SKM-1 (cell line): ENCODE measurements around the gene CDKN1C.

Experiments
- DNase-seq: peaks from one replicate; lab custom pipeline; 2025; ENCODE audit not compliant: unreplicated experiment; lab: John Stamatoyannopoulos, UW

The CDKN1C gene

GRCh38 chr11:2885678-2886081 lies at the start of gene CDKN1C:
Gene CDKN1C, minus strand, starts transcription at chr11:2885775. Its CDS starts 319 bp downstream, at chr11:2885456.
- DNase-seq, result peak; percentile 42

GRCh38 chr11:2934611-2935239 lies 49.1 kb upstream of the CDKN1C start:
- no peak for DNase-seq

GRCh38 chr11:2934021-2934550 lies 48.5 kb upstream of the CDKN1C start:
- no peak for DNase-seq

GRCh38 chr11:2933375-2934020 lies 47.9 kb upstream of the CDKN1C start:
- DNase-seq, result peak; percentile 74

GRCh38 chr11:2932850-2933251 lies 47.3 kb upstream of the CDKN1C start:
- no peak for DNase-seq

- no peak for DNase-seq
Measured at GRCh38 chr11:2931771-2932738, 46.5 kb upstream of the CDKN1C start.

- no peak for DNase-seq
Measured at GRCh38 chr11:2931420-2931746, 45.8 kb upstream of the CDKN1C start.

- DNase-seq, result no peak
Measured at GRCh38 chr11:2930704-2931419, 45.3 kb upstream of the CDKN1C start.

GRCh38 chr11:2929950-2930703 lies 44.6 kb upstream of the CDKN1C start:
- DNase-seq, result peak; percentile 11

- DNase-seq, result no peak
Measured at GRCh38 chr11:2929531-2929949, 44.0 kb upstream of the CDKN1C start.

- DNase-seq, result no peak
Measured at GRCh38 chr11:2928605-2929530, 43.3 kb upstream of the CDKN1C start, which contains the start of gene PHLDA2. Gene PHLDA2, minus strand, starts transcription at chr11:2929420. Its CDS starts 56 bp downstream, at chr11:2929364.

GRCh38 chr11:2927851-2928604 lies 42.5 kb upstream of the CDKN1C start:
- no peak for DNase-seq

- DNase-seq, result no peak
Measured at GRCh38 chr11:2927121-2927800, 41.7 kb upstream of the CDKN1C start.

- DNase-seq, result no peak
Measured at GRCh38 chr11:2926611-2927051, 41.1 kb upstream of the CDKN1C start.

GRCh38 chr11:2924821-2925675 lies 39.5 kb upstream of the CDKN1C start:
- no peak for DNase-seq

GRCh38 chr11:2924381-2924780 lies 38.8 kb upstream of the CDKN1C start:
- DNase-seq, result no peak
